HG02970 (cell line): Measurements from ENCODE around the gene TMEM270.
"Not testable (repeated sequence)": the region's sequence is repeated elsewhere in the genome, so short reads cannot be mapped to it uniquely, and the experiment has no call there.

Source experiments
- ATAC-seq: cut with Tn5 transposase; IDR thresholded peaks from one replicate; pipeline ENCODE4 v1.9.1; 2021; ENCODE audit warnings: mild to moderate bottlenecking, moderate library complexity, moderate number of reproducible peaks; ENCODE audit not compliant: unreplicated experiment, low FRiP score

Gene TMEM270

GRCh38 chr7:73831834-73832651 lies 28.9 kb upstream of the TMEM270 start:
- no peak for ATAC-seq

- no peak for ATAC-seq
Measured at GRCh38 chr7:73832806-73833205, 28.2 kb upstream of the TMEM270 start.

DNA sequence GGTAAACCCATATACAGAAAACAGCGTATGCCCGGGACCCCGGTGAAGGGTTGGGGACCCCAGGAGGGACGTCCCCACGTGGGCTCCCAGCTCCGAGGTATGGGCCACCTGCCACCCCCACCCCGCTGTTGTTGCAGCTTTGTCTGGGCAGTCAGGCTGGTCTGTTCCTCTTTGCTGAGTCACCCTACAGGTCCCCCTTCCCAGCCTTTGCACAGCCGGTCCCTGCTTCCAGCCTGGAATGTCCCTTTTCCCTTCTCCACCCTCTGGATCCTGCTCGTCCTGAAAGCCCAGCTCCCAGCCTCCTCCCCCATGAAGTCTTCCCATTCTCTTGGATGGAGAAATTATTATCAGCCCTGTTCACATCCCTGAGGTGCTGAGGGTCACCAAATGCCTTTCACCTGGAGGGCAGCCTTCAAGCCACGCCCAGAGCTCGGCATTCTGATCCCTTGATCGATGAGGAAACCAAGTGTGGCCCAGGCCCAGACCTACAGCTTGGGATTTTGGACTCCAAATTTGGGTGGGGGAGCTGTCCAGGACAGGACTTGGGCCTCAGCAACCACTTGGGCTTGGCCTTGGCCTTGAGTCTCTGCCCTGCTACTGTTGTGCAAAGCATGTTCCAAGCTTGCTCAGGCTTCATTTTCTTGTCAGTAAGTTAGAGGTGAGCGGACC lies 27.6 kb upstream of the TMEM270 start:
- no peak for ATAC-seq

GRCh38 chr7:73834626-73835191 lies 26.2 kb upstream of the TMEM270 start:
- ATAC-seq: no peak

- ATAC-seq: not testable (repeated sequence)
Measured at GRCh38 chr7:73837167-73837566, 23.8 kb upstream of the TMEM270 start.

DNA sequence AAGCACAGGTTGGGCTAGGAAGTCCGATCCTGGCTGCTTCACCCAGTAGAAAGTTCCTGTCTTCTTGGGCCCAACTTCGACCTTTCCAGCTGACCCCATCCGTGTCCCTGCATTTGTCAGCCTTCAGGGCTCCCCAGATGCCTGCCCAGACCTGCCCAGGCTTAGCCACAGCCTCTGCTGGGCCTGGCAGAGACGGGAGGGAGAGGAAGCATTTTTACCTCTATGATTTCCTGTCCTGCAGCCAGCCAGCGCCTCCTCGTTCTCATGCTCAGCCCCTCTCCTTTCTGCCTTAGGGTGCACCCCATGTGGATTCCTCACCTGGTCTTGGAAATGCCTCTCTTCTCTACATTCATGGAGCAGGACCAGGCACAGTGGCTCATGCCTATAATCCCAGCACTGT lies 22.3 kb upstream of the TMEM270 start:
- ATAC-seq: no peak

- no peak for ATAC-seq
Measured at GRCh38 chr7:73839290-73839689, 21.7 kb upstream of the TMEM270 start.

DNA sequence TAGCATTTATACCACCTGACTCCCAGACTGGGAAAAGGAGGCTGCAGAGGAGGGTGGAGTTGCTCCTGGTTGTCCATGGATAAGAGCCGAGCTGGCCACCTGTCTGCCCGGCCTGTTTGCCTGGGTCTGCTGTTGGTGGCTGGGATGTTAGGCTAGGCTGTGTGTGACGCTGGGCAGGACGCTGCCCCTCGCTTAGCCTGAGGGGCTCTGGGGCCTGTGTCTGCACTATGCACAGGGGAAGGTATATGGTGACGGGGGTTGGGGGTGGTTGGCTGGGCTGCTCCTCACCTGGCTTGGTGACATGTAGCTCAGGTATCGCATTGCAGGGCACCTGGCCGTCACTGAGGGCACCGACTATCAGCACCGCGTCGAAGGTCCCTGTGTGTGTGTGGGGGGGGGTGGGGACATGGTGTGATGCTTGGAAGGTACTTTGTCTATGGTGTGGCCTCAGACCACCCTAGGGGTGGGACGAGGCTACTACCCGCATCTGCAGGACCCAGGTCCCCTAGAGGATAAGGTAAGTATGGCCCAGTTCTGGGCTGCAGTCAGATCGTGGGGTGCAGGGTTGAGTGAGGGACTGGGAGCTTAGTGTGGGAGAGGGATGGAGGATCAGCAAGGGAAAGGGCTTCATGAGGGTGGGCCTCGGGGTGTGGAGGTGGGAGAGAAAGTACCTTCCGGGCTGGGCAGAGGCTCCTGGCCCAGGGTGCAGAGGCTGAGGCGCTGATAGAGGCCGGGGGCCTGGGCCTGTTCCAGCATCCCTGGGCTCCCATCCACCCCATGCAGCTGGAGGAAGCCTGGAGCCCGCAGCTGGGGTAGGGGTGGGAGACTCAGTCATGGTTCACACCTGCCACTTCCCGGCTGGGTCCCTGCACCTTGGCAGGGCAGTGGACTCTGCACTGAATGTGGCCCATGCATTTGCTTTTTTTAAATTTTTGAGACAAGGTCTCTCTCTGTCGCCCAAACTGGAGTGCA lies 20.9 kb upstream of the TMEM270 start:
- ATAC-seq: no peak

GRCh38 chr7:73840715-73841379 lies 20.1 kb upstream of the TMEM270 start:
- no peak for ATAC-seq

GRCh38 chr7:73841689-73842066 lies 19.3 kb upstream of the TMEM270 start:
- no peak for ATAC-seq

DNA sequence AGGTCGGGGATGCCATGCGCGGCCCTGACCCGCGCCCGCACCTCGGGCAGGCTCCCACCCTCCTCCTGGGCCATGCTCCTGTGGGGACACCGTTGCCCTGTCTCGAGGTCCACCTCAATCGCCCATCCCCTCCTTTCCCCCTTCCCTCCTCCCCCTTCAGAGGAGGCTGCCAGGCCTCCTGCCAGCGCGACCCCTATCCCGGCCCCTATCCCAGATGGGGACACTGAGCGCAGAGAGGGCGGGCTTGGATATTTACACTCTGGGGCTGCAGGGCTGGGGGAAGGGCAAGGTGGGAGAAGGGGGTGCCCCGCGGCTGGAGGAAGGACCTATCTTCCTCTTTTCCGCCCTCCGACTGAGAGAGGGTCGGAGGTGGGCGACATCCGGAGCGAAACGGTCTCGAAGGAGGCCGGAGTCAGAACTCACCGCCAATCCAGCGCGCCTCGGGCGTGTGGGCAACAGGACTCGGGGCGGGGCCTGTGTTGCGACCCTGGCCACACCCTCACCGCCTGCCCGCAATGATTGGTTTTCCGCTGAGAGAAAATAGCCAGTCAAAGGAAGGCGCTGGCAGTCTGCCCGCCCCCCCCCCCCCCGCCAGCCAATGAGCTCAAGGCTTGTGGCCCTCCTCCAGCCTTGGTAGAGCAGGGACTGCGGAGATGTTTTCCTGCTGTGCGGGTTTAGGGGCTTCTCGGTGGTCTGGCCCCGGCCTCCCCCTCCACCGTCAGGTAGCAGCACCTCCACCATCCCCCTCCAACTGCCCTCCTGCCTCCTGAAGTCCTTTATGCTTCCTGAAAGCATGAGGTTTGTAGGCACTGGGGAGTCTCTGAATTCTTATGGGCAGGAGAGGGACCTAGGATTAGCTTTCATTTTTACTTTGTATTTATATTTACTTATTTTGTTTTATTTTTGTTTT lies 18.6 kb upstream of the TMEM270 start, which contains the start of gene METTL27:
Gene METTL27 (minus strand): TSS at position 450 of the 910 bp plus-strand sequence. CDS start 376 bp downstream, at position 74.
- ATAC-seq: no peak

GRCh38 chr7:73844131-73844547 lies 16.8 kb upstream of the TMEM270 start:
- ATAC-seq: no peak

DNA sequence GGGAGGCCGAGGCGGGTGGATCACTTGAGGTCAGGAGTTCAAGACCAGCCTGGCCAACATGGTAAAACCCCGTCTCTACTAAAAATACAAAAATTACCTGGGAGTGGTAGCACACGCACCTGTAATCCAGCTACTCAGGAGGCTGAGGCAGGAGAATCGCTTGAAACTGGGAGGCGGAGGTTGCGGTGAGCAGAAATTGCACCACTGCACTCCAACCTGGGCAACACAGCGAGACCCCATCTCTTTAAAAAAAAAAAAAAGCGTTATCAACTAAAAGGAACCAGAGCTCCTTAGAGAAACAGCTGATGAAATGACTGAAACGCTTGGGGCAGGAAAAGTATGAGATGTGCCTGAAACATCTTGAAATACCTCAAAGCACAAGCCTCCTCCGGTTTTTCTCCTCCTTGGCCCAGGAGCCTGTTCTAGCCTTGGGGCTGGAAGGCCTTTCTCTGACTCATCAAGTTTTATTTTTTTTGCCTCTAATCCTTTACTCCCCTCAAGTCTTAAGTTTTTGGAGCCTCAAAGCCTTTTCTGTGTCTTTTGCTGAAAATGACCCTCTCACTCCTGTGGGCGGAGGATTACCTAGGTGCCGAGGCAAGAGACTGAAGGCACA lies 16.0 kb upstream of the TMEM270 start:
- ATAC-seq: no peak

DNA sequence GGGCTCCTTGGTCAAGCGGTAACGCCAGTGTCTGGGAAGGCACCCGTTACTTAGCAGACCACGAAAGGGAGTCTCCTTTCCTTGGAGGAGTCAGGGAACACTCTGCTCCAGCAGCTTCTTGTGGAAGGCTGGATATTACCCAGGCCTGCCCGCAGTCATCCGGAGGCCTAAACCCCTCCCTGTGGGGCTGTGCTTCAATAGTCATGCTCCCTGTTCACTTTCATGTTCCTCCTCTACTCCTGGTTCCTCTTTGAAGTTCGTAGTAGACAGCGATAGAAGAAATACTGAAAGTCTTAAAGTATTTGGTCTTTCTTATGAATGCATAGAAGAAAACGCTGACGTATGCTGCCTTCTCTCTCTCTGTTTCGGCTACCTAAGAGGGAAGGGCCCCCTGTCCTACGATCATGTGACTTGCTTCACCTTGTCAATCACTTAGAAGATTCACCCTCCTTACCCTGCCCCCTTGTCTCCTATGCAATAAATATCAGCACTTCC lies 15.2 kb upstream of the TMEM270 start:
- ATAC-seq: not testable (repeated sequence)

- ATAC-seq: no peak
Measured at GRCh38 chr7:73847941-73848723, 12.8 kb upstream of the TMEM270 start.

DNA sequence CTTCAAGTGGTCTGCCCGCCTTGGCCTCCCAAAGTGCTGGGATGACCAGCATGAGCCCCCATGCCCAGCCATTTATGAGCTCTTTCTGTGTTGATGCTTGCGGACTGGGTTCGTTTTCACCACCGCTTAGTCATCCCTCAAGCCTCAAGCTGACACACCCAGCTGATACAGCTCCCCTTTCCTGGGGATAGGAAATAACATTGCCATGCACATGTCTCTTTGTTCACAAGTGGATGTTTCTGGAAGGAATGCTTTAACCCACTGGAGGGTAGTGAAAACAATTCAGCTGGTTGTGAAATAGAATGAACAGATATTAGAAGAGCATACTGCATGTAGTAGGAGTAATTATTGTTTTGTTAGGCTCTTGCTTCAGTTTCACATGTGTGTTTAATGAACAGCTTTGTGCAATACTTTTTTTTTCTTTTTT lies 10.2 kb upstream of the TMEM270 start:
- ATAC-seq: no peak
